ENCODE data around the gene RFFL.

The RFFL gene

GRCh38 chr17:35084987-35085386 is 21.5 kb upstream of the RFFL start:
- Histone ChIP-seq H3K4me1 (ENCODE audit: control insufficient read depth, low read length) (peaks cover 50% of the 10 kb centered on the region), H3K4me2 (ENCODE audit: low read length) (no peak overlapping the region), H3K27ac (ENCODE audit: low read depth, low read length) (no peak overlapping the region), H3K9me3 (ENCODE audit: control insufficient read depth, insufficient read depth, low read length) (no peaks in the 10 kb centered on the region), H3K4me3 (ENCODE audit: low read length) (no peak overlapping the region), H3K79me2 (ENCODE audit: control insufficient read depth, low read length) (no peaks in the 10 kb centered on the region; the same call in 1 of the 2 replicates), H3K27me3 (ENCODE audit: control insufficient read depth, low read length) (no peaks in the 10 kb centered on the region), H3F3A (ENCODE audit: control insufficient read depth, insufficient read depth) (peaks cover 10% of the 10 kb centered on the region; the same call in 1 of the 2 replicates), H3K36me3 (ENCODE audit: control insufficient read depth, low read length) (no peaks in the 10 kb centered on the region), H4K20me1 (ENCODE audit: control insufficient read depth, insufficient read depth, low read depth, low read length) (no peaks in the 10 kb centered on the region), H3K9me2 (replicated peaks; ENCODE audit: control insufficient read depth, low read length) (no peaks in the 10 kb centered on the region)
- TF ChIP-seq EZH2phosphoT487 (IDR thresholded peaks at IDR 0.05; ENCODE audit: borderline replicate concordance, low read length) (no peak), CTCF (IDR thresholded peaks at IDR 0.05; ENCODE audit: low read depth, low read length, poor library complexity, severe bottlenecking) (no peak)

GRCh38 chr17:35083071-35083470 is 19.6 kb upstream of the RFFL start:
- Histone ChIP-seq H3K4me1 (ENCODE audit: control insufficient read depth, low read length) (peaks cover 38% of the 10 kb centered on the region), H3K27ac (ENCODE audit: low read depth, low read length) (no peak overlapping the region), H4K20me1 (ENCODE audit: control insufficient read depth, insufficient read depth, low read depth, low read length) (no peaks in the 10 kb centered on the region), H3K4me3 (ENCODE audit: low read length) (no peak overlapping the region), H3K79me2 (ENCODE audit: control insufficient read depth, low read length) (no peaks in the 10 kb centered on the region), H3K4me2 (ENCODE audit: low read length) (peak overlapping the region; percentile 38), H3K9me2 (replicated peaks; ENCODE audit: control insufficient read depth, low read length) (no peaks in the 10 kb centered on the region), H3K9me3 (ENCODE audit: control insufficient read depth, insufficient read depth, low read length) (no peaks in the 10 kb centered on the region), H3K27me3 (ENCODE audit: control insufficient read depth, low read length) (no peaks in the 10 kb centered on the region), H3K36me3 (ENCODE audit: control insufficient read depth, low read length) (no peaks in the 10 kb centered on the region), H3F3A (ENCODE audit: control insufficient read depth, insufficient read depth) (peaks cover 10% of the 10 kb centered on the region; the same call in 1 of the 2 replicates)
- TF ChIP-seq CTCF (IDR thresholded peaks at IDR 0.05; ENCODE audit: low read depth, low read length, poor library complexity, severe bottlenecking), result no peak
- no peak for TF ChIP-seq EZH2phosphoT487 (IDR thresholded peaks at IDR 0.05; ENCODE audit: borderline replicate concordance, low read length)

GRCh38 chr17:35082073-35082657 is 18.7 kb upstream of the RFFL start:
- 0 out of 2 replicates have a peak, but pooled peaks cover 2% of the 10 kb centered on the region for H3F3A ChIP-seq (ENCODE audit: control insufficient read depth, insufficient read depth)

More at GRCh38 chr17:35082073-35082657, 18.7 kb upstream of the RFFL start:
- Histone ChIP-seq H3K36me3 (ENCODE audit: control insufficient read depth, low read length) (no peaks in the 10 kb centered on the region), H3K27me3 (ENCODE audit: control insufficient read depth, low read length) (no peaks in the 10 kb centered on the region), H3K4me2 (ENCODE audit: low read length) (peak overlapping the region; percentile 38), H3K9me3 (ENCODE audit: control insufficient read depth, insufficient read depth, low read length) (no peaks in the 10 kb centered on the region), H3K4me3 (ENCODE audit: low read length) (no peak overlapping the region), H3K27ac (ENCODE audit: low read depth, low read length) (no peak overlapping the region), H4K20me1 (ENCODE audit: control insufficient read depth, insufficient read depth, low read depth, low read length) (no peaks in the 10 kb centered on the region), H3K4me1 (ENCODE audit: control insufficient read depth, low read length) (peaks cover 32% of the 10 kb centered on the region), H3K9me2 (replicated peaks; ENCODE audit: control insufficient read depth, low read length) (no peaks in the 10 kb centered on the region), H3K79me2 (ENCODE audit: control insufficient read depth, low read length) (no peaks in the 10 kb centered on the region)
- TF ChIP-seq CTCF (IDR thresholded peaks at IDR 0.05; ENCODE audit: low read depth, low read length, poor library complexity, severe bottlenecking) (no peak), EZH2phosphoT487 (IDR thresholded peaks at IDR 0.05; ENCODE audit: borderline replicate concordance, low read length) (no peak)
